ENCODE results near the gene POP5.

The POP5 gene

DNA sequence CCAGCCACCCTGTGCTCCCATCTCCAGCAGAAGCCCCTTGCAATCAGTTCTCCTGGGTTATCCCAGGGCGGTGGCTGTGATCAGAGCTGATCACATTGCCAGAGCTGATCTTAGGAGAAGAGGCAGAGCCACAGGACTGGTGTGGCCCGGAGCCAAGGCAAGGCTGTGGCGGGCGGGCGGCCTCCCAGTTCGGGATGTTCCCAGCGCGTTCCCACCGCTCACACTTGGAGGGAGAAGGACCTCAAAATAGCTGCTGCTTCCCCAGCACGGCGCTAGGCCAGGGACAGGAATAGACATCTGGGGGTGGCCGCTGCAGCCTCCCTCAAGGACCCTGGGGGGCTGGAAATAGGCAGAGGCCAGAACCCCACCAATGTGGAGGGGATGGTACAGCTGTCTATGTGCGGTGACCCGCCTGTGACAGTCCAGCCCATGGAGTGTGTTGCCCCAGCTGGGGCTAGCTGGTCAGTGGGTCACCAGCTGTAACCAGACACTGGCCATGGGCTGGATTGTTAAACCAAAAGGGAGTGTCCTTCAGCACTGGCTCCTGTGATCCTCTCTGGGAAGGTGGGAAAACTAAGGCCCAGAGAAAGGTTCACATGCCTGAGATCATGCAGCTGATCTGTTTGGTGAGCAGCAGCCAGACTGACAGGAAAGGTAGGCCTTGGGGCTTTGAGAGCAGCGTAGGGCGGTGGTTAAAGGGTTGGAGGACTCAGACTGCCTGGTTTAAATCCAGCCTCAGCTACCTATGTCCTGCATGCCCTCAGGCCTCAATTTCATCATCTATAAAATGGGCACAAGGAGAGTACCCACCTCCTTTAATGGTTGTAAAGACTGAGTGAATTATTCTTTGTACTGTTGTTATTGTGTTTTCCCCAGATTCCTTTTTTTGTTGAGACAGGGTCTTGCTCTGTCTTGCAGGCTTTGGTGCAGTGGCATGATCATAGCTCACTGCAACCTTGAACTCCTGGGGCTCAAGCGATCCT, 8.0 kb upstream of the POP5 start:
- FAIRE-seq = no peak

DNA sequence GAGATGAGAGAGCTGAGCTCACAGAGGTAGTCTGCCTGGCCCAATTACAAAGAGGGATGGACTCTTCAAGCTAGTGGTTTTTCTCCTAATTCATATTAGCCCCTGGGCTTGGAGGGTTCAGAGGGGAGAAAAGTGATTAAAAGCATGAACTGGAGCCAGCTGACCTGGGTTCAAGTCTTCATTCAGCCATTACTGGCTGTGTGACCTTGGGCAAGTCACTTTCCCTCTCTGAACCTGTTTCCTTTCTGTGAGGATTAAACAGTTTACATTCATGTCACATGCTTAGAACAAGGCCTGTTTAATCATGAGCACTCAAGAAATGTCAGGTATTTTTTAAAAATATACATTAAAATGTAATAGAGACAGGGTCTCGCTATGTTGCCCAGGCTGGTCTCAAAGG, 7.2 kb upstream of the POP5 start:
- FAIRE-seq = no peak

DNA sequence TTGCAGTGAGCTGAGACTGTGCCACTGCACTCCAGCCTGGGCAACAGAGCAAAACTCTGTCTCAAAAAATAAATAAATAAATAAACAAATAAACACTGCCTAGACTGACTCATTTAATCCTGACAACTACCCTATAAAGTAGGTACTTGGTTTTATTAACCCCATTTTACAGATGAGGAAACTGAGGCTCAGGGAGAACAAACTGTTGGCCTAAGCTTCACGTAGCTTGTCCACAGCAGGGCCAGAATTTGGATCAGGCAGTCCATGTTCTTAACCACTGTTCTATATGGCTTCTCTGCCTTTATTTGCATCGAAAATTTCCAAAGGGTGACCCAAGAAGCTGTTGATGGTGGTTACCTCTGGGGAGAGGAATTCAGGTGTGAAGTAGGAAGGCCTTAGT, 5.7 kb upstream of the POP5 start:
- FAIRE-seq = no peak

DNA sequence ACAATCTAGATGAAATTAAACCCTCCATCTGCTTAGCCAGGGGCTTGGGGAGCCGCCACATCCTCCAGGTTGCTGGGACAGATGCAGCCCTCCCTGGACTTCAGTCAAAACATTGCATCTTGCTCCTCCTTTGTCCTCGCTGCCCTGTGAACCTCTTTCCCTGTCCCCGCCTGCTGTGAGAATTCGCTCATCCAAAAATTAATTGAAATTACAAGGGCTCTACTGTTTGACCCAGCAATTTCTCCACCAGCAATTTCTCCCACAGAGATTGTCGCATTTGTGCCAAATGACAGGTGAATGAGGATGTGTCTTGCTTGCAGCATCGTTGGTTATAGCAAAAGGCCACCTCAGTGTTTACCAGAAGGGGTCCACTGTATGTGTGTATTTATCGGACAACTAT, 5.0 kb upstream of the POP5 start:
- FAIRE-seq = no peak

DNA sequence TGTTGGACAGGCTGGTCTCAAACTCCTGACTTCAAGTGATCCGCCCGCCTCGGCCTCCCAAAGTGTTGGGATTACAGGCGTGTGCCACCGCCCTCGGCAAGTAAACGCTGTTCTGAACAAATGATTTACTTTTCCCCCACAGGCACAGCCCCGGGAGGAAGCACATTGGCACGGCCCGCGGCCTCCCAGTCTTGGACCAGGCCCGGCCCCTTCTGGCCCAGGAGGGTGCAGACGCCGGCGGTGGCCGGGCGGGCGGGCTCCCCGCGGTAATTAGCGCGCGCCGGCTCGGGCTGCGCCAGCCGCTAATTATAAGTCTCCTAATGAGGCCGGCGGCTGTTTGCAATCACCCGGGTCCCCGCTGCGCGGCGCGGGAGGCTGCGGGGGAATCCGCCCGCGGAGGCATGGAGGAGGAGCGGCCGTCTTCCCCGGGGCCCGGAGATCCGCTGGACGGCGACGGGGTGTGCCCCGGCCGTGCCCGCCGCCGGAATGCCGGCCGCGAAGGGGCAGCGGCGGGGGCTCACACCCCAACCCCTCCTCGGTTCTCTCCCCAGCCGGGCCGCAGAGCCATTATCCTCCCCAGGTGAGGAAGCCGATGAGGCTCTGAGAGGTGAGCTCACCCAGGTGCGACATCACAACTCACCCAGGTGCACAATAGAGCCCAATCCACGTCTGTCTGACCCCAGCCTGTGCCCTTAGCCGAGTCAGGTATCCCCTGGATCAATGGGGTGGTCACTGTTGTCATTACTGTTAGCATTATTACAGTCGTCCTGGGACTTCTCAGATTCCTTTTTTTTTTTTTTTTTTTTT, 3.3 kb upstream of the POP5 start:
- no peak for FAIRE-seq

DNA sequence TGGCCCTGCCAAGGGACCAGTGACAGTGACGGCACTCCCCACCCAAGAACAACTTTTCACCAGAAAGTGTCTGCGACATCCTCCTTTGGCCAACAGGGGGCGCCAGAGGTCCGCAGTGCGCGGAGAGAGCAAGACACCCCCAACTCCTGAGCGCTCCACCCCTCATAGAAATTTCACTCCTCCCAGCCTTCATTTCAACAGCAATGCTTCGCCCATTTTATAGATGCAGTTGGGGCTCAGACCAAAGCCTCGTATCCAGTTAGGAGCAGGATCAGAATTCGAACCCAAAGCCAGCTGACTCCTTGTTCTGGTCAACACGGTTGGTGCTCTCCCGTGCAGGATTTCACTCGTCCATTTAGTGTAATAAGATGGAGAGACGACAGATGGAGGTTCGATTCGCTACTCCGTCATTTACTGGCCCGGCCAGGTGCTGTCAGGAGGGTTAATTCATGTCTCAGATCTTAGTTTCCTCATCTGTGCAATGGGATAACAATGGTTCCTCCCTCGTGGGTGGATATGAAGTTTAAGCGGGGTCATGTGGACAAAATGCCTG, 2.4 kb upstream of the POP5 start:
- no peak for FAIRE-seq

DNA sequence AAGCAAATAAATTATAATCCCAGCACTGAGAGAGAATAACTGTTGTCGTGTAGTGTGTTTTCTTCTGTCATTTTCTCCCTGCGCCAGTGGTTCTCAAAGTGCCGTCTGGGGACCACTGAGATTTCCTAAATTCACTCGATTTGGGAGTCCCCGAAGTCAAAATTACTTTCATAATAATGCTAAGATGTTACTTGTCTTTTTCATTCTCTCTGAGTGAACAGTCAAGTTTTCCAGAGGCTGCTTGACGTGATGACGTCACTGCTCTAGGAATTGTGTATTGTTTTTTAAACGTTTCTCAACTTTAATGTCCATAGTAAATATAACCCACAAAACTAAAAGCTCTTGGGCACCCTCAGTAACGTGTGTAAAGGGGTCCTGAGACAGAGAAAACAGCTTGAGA, 796 bp upstream of the POP5 start:
- no peak for FAIRE-seq

DNA sequence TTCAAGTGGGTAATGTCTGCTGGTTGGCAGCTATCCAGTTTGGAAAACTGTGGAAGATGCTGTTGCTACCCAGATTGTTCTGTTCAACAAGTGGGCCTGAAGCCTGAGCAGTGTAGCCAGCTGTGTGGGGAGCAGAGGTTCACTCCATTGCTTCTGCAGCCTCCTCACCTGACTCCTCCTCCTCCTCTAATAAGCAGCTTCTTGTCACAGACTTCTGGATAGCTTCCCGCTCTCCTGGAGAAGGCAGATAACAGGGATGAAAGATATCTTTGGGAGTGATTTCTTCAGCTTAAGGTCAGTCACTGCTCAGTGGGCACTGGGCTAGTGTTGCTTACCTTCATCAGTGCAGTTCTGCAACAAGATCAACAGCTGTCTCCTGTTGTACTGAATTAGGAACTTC, 2.0 kb downstream of the POP5 start:
- FAIRE-seq = no peak

DNA sequence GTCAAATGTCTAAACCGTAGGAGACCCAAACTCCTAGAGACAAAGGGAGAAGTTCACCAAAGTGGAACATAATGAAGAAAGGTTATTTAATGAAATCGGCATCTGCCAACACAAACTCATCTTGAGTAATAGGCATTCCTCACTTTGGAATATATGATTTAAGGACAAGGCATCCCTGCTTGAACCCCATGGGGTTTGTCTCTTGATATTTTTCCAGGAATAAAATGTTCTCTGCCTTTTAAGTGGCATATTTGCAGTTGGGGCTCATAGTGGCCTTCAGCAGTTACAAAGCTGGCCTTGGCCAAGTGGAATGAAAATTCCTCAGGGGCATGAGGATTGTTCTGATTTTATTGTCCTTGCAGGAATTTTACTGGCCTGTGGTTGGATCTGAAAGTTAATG, 7.1 kb downstream of the POP5 start:
- no peak for FAIRE-seq

DNA sequence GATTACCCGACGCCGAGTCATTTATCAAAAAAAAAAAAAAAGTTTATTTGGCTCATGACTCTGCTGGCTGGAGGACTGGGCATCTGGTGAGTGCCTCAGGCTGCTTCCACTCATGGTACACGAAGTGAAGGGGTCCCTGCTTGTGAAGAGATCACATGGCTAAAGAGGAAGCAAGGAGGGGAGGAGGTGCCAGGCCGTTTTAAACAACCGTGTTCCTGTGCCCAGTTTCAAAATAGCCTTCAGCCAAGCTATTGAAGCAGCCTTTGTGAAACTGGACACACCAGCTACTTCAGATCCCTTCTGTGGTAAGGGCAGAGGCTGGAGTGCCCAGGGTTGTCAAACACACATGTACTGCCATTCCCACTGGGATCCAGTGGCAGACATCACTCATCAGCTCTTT, 7.6 kb downstream of the POP5 start:
- no peak for FAIRE-seq

DNA sequence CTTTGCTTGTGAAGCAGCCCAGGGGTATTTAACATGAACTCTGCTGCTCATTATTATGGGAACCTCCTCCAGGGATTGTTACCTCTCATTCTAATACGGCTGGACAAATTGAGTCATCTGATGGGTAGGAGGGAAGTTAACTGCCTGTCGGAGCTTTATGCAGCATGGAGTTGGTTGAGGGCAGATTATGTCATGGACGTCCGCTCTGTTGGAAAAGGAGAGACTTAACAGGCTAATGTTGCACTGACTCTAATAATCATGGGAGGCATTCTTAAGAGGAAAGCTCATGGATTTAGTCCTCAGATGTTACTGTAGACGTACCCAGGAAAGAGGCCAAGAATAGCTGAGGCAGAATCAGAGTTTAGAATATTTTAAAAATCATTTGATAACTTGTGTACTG, 9.9 kb downstream of the POP5 start:
- no peak for FAIRE-seq

DNA sequence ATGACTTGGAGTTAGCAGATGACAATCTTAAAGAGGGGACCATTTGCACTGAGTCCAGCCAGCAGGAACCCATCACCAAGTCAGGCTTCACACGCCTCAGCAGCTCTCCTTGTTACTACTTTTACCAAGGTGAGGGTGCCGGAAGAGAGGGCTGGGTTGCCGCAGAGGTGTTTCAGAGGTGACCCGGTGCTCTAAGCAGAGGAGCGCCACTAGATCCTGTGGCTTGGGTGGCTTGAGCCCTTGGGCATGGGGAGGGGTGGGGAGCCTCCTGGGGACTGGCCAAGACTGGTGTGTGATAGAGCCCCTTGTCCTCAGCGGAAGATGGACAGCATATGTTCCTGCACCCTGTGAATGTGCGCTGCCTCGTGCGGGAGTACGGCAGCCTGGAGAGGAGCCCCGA, 17.7 kb downstream of the POP5 start:
- FAIRE-seq = no peak

DNA sequence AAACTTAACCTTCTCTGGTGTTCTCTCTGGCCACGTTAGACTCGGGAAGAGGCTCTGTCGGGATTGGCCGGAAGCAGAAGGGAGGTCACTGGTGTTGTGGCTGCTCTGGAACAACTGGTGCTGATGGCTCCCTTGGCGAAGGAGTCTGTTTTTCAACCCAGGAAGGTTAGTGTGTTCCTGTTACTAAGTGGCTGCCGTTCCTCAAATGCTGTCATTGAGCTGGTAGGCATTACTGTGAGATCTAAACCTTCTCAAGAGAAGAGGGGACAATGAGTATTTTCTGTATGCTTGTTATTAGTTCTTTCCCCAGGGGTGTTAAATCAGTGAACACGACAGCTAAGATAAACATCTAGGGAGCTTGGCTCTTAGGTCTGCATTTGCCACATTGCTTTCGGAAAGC, 18.3 kb downstream of the POP5 start:
- no peak for FAIRE-seq

DNA sequence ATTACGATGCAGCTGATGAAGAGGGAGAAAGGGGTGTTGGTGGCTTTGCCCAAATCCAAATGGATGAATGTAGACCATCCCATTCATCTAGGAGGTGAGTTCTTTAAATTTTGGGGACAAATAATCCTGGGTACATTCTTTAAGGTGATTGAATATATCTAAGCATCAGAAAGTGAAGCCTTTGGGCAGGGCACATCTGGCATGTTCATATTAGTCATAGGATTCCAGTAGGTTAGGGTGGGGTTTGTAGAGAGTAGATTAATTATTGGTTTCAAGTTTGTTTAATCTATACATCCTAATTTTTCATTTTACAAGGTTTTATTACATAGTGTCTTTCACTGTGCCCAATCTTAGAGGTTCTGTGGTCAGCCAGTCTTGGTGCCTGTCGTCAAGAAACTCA, 23.6 kb downstream of the POP5 start:
- no peak for FAIRE-seq

DNA sequence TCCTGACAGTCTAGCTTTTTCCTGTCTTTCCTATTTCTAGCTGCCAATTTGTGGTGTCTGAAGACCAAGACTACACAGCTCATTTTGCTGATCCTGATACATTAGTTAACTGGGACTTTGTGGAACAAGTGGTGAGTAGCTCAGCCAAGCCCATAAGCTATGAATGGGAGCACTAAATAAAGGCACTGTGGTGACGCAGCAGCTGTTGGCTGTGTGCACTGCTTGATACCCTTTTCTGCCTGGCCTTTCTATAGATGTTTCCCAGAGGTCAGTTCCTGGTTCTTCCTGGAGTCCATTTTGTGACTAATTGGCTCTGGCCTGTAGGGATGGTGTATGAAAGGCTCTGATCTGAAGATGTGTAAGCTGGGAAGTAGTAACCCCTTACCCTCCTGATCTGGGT, 26.5 kb downstream of the POP5 start:
- no peak for FAIRE-seq

DNA sequence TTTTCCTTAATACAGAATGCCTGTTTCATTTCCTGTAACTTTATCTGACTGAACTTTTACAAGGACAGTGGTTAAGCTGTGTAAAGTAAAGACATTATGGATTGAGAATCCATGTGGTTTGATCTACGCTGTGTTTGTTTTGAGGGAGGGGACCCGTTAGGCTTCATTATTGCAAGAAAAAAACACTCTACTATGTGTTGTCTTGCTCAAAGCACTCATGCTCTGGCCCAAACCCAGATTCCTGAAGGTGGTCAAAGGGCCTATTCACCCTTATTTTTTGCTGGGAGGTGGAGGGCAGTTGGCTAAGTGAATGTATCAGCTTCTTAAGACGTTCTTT, 35.2 kb downstream of the POP5 start:
- no peak for FAIRE-seq

DNA sequence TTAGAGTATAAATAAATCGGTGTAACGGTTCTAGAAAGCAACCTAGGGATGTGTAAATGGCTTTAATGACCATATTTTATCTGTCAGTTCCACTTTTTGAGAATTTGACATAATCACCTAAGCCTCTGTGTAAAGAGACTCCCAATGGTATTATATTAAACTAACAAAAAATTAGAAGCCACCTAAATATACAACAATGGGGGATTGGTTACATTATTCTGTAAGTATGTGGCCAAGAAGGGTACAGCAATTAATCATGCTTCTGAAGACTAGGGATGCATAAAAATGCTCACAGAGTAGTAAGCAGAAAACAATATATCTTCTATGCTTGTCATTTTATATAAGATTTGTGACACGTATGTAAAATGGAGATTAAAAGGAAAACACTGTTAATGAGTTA, 36.5 kb downstream of the POP5 start:
- no peak for FAIRE-seq

DNA sequence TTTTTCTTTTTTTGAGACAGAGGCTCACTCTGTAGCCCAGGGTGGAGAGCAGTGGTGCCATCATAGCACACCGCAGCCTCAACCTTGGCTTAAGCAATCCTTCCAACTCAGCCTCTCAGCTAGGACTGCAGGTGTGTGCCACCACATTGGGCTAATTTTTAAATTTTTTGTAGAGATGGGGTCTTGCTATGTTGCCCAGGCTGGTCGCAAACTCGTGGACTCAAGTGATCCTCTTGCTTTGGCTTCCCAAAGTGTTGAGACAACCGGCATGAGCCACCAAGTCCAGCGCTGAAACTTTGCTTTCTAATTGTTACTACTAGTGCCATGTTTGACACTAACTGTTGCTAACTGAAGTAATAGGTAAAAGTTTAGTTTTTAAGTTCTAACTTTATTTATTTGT, 39.0 kb downstream of the POP5 start:
- no peak for FAIRE-seq

DNA sequence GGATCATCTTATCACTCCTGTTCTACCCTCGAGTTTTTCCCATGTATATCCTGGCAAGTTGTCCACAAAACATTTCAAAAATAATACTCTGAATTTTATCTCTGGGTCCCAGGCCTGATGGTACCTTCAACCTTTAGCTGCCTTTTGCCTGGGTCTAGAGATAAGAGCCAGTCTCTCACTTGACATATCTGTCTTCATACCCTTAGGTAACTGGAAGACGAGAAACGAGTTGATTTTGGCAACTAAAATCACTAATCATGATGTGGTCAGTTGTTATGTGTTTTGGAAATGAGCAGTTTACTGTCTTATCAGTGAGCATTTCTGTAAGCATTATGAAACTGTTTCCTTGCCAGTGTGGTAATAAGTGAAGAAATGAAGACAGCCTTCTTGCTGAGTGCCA, 40.8 kb downstream of the POP5 start:
- no peak for FAIRE-seq

DNA sequence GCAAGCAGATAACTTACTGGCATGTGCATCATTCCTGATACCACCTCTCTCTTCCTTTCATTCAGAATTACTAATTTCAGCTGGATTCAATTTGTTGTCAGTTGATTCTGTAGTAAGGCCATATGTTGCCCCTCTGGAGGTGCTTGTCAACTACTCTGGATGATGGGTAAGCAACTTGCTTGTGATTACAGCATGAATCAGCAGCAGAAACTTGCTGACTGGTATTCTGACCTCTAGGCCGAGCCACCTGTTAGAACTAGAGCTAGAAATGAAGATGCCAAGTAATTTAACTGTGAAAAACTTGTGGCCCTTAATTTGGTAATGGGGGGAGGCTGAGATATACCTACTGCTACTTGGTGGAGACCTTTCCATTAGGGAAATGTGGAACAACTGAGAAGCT, 41.9 kb downstream of the POP5 start:
- FAIRE-seq = no peak

DNA sequence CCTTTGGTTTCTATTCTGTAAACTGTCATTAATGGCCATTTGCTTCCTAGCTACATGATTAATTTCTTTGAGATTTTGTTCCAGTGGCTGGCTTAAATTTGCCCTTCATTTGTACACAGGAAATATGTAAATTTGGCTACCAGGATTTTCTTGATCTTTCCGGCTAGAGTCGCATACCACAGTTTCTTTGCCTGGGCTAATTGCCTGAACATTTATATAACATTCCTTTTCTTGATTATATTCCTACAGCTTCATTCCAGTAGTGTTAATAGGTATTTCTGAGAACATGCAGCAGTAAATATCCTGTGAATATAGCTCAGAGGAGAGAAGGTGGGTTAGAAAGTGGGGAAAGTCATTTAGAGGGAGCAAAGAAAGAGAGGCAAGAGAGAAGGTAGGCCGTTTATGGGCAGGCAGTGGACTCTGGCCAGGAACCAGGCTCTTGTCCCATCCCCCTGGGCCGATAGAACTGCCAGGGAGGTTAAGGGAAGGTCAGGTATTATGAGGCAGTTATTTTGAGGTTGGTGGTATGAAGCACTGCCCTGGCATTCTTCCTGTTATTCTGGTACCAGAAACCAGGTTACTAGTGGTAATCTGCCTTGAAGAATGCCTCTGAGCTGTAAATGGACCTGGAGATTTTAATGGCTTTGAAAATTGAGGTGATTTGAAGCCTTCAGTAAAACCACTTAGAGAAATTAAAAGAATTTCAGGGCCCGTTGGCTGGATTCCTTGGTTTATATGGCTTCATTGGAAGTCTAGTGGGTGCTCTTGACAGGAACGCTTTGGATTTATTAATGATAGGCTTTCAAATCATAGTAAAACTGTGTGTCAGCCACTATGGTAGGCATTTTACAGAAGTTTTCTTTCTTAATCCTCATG, 42.7 kb downstream of the POP5 start:
- no peak for FAIRE-seq

DNA sequence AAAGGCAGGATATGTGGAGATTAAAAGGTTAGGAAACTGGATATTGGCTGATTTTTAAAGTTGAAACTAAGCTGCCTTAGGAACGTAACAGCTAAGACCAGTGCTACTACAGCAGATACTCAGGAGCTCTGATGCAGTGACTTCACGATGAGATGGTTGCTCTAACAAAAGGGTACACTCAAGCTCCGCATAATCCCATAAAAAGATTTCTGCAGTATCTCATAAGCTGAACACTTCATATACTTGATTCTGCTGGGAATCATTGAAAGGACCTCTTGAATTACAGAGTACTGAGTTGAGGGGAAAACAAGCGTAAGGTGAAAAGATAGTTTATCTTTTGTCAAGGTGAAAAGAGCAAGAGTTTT, 43.4 kb downstream of the POP5 start:
- no peak for FAIRE-seq
